WTC11 (cell line): ENCODE measurements around the gene SELPLG. TPM values are rescaled to one million over a fixed set of nuclear protein-coding genes. Genes with fewer than 3 reads are reported as not detected.

ENCODE experiments used
- ATAC-seq: fragments of 200-7000 bp; cut with Tn5 transposase; 2 replicates; pipeline ENCODE4 v1.10.0; 2021; ENCODE audit warnings: mild to moderate bottlenecking, moderate library complexity
- CTCF ChIA-PET: fragments of 300-600 bp; sonication (Branson Sonifier 250); formaldehyde crosslinking; loops from one replicate; lab custom pipeline; 2021; ENCODE audit warnings: antibody characterized with exemption; lab: Charles Lee
- POLR2A ChIA-PET: fragments of 350-600 bp; sonication (Branson Sonifier 250); formaldehyde crosslinking; loops from one replicate; lab custom pipeline; 2021; ENCODE audit warnings: antibody characterized with exemption; lab: Charles Lee
- DNase-seq: peaks from one replicate; pipeline ENCODE4 v3.0.0; 2021; ENCODE audit warnings: low spot score
- H3K27ac Mint-ChIP-seq: 2 replicates; pipeline ENCODE4 v1.8.0; 2021; ENCODE audit warnings: mixed read lengths
- H3K27me3 Mint-ChIP-seq: 2 replicates; pipeline ENCODE4 v1.8.0; 2021; ENCODE audit warnings: low read depth, mild to moderate bottlenecking, moderate library complexity, mixed read lengths
- H3K36me3 Mint-ChIP-seq: 2 replicates; pipeline ENCODE4 v1.8.0; 2021; ENCODE audit warnings: mixed read lengths
- H3K4me1 Mint-ChIP-seq: 2 replicates; pipeline ENCODE4 v1.8.0; 2022; ENCODE audit warnings: mixed read lengths
- H3K4me3 Mint-ChIP-seq: 2 replicates; pipeline ENCODE4 v1.8.0; 2021; ENCODE audit warnings: mild to moderate bottlenecking, moderate library complexity, mixed read lengths
- H3K9me3 Mint-ChIP-seq: 2 replicates; pipeline ENCODE4 v1.8.0; 2021; ENCODE audit warnings: mixed read lengths
- ELF4 ChIP-seq: sonication (generic); formaldehyde crosslinking; IDR thresholded peaks from 2 replicates; pipeline ENCODE4 v1.8.1; 2022; ENCODE audit warnings: low read depth, mild to moderate bottlenecking, moderate library complexity, missing genetic modification reagents
- FOXJ3 ChIP-seq: sonication (generic); formaldehyde crosslinking; IDR thresholded peaks from 2 replicates; pipeline ENCODE4 v1.9.0; 2021; ENCODE audit warnings: missing genetic modification reagents, mild to moderate bottlenecking, borderline replicate concordance
- GABPB1 ChIP-seq: sonication (generic); formaldehyde crosslinking; IDR thresholded peaks from 2 replicates; pipeline ENCODE4 v1.8.1; 2023; ENCODE audit warnings: mild to moderate bottlenecking, missing genetic modification reagents
- SMAD4 ChIP-seq: sonication (generic); formaldehyde crosslinking; IDR thresholded peaks from 2 replicates; pipeline ENCODE4 v1.8.0; 2022; ENCODE audit warnings: mild to moderate bottlenecking, missing genetic modification reagents
- ZNF232 ChIP-seq: sonication (generic); formaldehyde crosslinking; IDR thresholded peaks from 2 replicates; pipeline ENCODE4 v1.8.0; 2022; ENCODE audit warnings: mild to moderate bottlenecking, missing genetic modification reagents
- ZNF396 ChIP-seq: fragments of 250-450 bp; sonication (Bioruptor Pico); IDR thresholded peaks from 2 replicates; pipeline ENCODE4 v1.8.0; 2021; ENCODE audit warnings: mild to moderate bottlenecking, moderate library complexity, borderline replicate concordance
- ZNF416 ChIP-seq: fragments of 250-450 bp; sonication (Bioruptor Pico); IDR thresholded peaks from 2 replicates; pipeline ENCODE4 v1.9.0; 2021; ENCODE audit warnings: mild to moderate bottlenecking, inconsistent platforms
- total RNA-seq: library from RNA; stranded (reverse); gene quantifications from 3 replicates; pipeline ENCODE4 v1.2.3, GENCODE V29; 2021
- TF ChIP-seq, protein P1 (sequence below): sonication (generic); formaldehyde crosslinking; IDR thresholded peaks from 2 replicates; pipeline ENCODE4 v1.8.1; 2022; ENCODE audit warnings: low read depth, missing genetic modification reagents, borderline replicate concordance
- TF ChIP-seq, protein P2 (sequence below): sonication (generic); formaldehyde crosslinking; conservative IDR thresholded peaks from 2 replicates; pipeline ENCODE4 v1.8.1; 2023; ENCODE audit warnings: mild to moderate bottlenecking, low read depth, missing genetic modification reagents, moderate library complexity
- TF ChIP-seq, protein P3 (sequence below): sonication (generic); formaldehyde crosslinking; IDR thresholded peaks from 2 replicates; pipeline ENCODE4 v1.8.0; 2022; ENCODE audit warnings: mild to moderate bottlenecking, missing genetic modification reagents
- TF ChIP-seq, protein P4 (sequence below): sonication (generic); formaldehyde crosslinking; IDR thresholded peaks from 2 replicates; pipeline ENCODE4 v1.8.0; 2022; ENCODE audit warnings: mild to moderate bottlenecking, missing genetic modification reagents
- TF ChIP-seq, protein P5 (sequence below): sonication (generic); formaldehyde crosslinking; conservative IDR thresholded peaks from 2 replicates; pipeline ENCODE4 v1.8.1; 2022; ENCODE audit warnings: mild to moderate bottlenecking, missing genetic modification reagents
- TF ChIP-seq, protein P6 (sequence below): sonication (generic); formaldehyde crosslinking; IDR thresholded peaks from 2 replicates; pipeline ENCODE4 v1.8.0; 2023; ENCODE audit warnings: missing genetic modification reagents, mild to moderate bottlenecking, borderline replicate concordance
- TF ChIP-seq, protein P7 (sequence below): fragments of 250-450 bp; sonication (Bioruptor Pico); IDR thresholded peaks from 2 replicates; pipeline ENCODE4 v1.9.0; 2021; ENCODE audit warnings: mild to moderate bottlenecking, borderline replicate concordance
- TF ChIP-seq, protein P8 (sequence below): sonication (generic); formaldehyde crosslinking; IDR thresholded peaks from 2 replicates; pipeline ENCODE4 v1.8.1; 2022; ENCODE audit warnings: mild to moderate bottlenecking, missing genetic modification reagents, moderate library complexity, borderline replicate concordance
- TF ChIP-seq, protein P9 (sequence below): sonication (generic); formaldehyde crosslinking; IDR thresholded peaks from 2 replicates; pipeline ENCODE4 v1.8.0; 2023; ENCODE audit warnings: mild to moderate bottlenecking, missing genetic modification reagents

SELPLG gene
- total RNA-seq, 1 experiment from 2014 or later, result 0.46 TPM

DNA sequence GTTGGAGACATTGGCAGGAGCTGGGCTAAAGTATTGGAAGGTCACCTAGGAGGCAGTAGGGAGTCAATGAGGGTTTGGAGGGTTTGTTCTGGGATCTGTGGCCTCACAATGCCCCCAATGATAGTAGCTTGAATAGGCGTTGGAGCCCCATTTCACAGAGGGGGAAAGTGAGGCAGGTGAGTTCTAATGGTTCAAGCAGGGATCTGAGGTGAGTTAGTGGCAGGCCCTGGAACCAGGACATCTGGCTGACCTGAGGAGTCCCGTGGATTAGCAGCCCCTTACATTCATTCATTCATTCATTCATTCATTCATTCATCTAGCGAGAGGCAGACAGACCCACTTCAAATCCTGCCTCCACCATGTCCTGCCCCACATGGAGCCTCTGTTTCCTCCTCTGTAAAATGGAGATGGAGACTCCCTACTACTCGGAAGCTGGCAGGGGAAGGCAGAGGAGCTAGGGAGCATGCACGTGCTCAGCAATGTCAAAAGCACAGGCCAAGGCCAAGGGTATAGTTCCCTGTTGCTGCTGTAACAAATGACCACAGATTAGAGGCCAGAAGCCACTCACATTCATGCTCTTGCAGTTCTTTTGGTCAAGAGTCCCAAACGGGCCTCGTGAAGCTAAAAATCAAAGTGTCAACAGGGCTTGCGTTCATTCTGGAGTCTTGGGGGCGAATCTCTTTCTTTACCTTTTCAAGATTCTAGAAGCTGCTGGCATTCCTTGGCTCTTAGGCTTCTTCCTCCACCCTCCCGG lies 33.6 kb downstream of the SELPLG start (continued):
- TF ChIP-seq, protein P1, sequence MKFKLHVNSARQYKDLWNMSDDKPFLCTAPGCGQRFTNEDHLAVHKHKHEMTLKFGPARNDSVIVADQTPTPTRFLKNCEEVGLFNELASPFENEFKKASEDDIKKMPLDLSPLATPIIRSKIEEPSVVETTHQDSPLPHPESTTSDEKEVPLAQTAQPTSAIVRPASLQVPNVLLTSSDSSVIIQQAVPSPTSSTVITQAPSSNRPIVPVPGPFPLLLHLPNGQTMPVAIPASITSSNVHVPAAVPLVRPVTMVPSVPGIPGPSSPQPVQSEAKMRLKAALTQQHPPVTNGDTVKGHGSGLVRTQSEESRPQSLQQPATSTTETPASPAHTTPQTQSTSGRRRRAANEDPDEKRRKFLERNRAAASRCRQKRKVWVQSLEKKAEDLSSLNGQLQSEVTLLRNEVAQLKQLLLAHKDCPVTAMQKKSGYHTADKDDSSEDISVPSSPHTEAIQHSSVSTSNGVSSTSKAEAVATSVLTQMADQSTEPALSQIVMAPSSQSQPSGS, result no peak
- no peak for TF ChIP-seq GABPB1 (CRISPR knock-in tag)
- TF ChIP-seq, protein P2, sequence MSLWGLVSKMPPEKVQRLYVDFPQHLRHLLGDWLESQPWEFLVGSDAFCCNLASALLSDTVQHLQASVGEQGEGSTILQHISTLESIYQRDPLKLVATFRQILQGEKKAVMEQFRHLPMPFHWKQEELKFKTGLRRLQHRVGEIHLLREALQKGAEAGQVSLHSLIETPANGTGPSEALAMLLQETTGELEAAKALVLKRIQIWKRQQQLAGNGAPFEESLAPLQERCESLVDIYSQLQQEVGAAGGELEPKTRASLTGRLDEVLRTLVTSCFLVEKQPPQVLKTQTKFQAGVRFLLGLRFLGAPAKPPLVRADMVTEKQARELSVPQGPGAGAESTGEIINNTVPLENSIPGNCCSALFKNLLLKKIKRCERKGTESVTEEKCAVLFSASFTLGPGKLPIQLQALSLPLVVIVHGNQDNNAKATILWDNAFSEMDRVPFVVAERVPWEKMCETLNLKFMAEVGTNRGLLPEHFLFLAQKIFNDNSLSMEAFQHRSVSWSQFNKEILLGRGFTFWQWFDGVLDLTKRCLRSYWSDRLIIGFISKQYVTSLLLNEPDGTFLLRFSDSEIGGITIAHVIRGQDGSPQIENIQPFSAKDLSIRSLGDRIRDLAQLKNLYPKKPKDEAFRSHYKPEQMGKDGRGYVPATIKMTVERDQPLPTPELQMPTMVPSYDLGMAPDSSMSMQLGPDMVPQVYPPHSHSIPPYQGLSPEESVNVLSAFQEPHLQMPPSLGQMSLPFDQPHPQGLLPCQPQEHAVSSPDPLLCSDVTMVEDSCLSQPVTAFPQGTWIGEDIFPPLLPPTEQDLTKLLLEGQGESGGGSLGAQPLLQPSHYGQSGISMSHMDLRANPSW (CRISPR knock-in tag), result no peak
- TF ChIP-seq FOXJ3 (CRISPR knock-in tag), result no peak
- TF ChIP-seq, protein P3, sequence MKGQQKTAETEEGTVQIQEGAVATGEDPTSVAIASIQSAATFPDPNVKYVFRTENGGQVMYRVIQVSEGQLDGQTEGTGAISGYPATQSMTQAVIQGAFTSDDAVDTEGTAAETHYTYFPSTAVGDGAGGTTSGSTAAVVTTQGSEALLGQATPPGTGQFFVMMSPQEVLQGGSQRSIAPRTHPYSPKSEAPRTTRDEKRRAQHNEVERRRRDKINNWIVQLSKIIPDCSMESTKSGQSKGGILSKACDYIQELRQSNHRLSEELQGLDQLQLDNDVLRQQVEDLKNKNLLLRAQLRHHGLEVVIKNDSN (CRISPR knock-in tag), result no peak
- TF ChIP-seq ZNF396, result no peak
- TF ChIP-seq, protein P4, sequence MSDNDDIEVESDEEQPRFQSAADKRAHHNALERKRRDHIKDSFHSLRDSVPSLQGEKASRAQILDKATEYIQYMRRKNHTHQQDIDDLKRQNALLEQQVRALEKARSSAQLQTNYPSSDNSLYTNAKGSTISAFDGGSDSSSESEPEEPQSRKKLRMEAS, result no peak
- TF ChIP-seq, protein P5, sequence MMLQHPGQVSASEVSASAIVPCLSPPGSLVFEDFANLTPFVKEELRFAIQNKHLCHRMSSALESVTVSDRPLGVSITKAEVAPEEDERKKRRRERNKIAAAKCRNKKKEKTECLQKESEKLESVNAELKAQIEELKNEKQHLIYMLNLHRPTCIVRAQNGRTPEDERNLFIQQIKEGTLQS (CRISPR knock-in tag), result no peak

DNA sequence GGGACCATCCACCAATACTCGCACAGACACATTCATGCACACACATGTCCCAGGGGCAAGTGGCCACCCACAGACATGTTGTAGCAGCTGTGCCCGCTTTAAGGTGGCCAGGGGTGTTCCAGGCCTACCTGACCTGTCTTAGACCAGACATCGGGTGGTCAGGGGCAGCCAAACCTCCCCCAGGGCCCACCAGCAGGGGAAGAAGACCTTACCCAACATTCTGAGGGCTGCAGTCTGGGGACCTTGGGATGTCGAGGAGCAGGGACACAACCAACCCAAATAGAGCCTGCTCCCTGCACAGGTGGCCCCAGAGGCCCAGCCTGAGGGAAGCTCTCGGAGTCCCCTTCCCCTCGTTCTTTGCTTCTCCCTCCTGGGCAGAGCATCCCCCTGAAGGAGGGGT lies 34.2 kb downstream of the SELPLG start:
- POLR2A ChIA-PET, result interaction anchor here (1.2 kb wide), 1 partner anchor 37 kb away, joined by 4 read pairs; the partner anchor contains the start of gene ISCU
- CTCF ChIA-PET, result interaction anchor here (1.0 to 2.4 kb wide), 2 partner anchors 19 to 37 kb away, joined by 3 to 8 read pairs; partner anchors contain the start of gene ISCU
- H3K4me3 Mint-ChIP-seq, result no peak overlapping the region
- no peaks in the 10 kb centered on the region for H3K9me3 Mint-ChIP-seq
- H3K27ac Mint-ChIP-seq, result no peak overlapping the region
- ATAC-seq, result no peak
- no peaks in the 10 kb centered on the region for H3K27me3 Mint-ChIP-seq
- DNase-seq, result no peak
- H3K4me1 Mint-ChIP-seq, result peaks cover 10% of the 10 kb centered on the region
- H3K36me3 Mint-ChIP-seq, result no peaks in the 10 kb centered on the region
- TF ChIP-seq, protein P6, sequence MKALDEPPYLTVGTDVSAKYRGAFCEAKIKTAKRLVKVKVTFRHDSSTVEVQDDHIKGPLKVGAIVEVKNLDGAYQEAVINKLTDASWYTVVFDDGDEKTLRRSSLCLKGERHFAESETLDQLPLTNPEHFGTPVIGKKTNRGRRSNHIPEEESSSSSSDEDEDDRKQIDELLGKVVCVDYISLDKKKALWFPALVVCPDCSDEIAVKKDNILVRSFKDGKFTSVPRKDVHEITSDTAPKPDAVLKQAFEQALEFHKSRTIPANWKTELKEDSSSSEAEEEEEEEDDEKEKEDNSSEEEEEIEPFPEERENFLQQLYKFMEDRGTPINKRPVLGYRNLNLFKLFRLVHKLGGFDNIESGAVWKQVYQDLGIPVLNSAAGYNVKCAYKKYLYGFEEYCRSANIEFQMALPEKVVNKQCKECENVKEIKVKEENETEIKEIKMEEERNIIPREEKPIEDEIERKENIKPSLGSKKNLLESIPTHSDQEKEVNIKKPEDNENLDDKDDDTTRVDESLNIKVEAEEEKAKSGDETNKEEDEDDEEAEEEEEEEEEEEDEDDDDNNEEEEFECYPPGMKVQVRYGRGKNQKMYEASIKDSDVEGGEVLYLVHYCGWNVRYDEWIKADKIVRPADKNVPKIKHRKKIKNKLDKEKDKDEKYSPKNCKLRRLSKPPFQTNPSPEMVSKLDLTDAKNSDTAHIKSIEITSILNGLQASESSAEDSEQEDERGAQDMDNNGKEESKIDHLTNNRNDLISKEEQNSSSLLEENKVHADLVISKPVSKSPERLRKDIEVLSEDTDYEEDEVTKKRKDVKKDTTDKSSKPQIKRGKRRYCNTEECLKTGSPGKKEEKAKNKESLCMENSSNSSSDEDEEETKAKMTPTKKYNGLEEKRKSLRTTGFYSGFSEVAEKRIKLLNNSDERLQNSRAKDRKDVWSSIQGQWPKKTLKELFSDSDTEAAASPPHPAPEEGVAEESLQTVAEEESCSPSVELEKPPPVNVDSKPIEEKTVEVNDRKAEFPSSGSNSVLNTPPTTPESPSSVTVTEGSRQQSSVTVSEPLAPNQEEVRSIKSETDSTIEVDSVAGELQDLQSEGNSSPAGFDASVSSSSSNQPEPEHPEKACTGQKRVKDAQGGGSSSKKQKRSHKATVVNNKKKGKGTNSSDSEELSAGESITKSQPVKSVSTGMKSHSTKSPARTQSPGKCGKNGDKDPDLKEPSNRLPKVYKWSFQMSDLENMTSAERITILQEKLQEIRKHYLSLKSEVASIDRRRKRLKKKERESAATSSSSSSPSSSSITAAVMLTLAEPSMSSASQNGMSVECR (CRISPR knock-in tag), result no peak
- TF ChIP-seq ELF4 (no peak), SMAD4 (no peak), ZNF416 (CRISPR knock-in tag) (no peak), ZNF232 (CRISPR knock-in tag) (no peak)
- TF ChIP-seq, protein P7, sequence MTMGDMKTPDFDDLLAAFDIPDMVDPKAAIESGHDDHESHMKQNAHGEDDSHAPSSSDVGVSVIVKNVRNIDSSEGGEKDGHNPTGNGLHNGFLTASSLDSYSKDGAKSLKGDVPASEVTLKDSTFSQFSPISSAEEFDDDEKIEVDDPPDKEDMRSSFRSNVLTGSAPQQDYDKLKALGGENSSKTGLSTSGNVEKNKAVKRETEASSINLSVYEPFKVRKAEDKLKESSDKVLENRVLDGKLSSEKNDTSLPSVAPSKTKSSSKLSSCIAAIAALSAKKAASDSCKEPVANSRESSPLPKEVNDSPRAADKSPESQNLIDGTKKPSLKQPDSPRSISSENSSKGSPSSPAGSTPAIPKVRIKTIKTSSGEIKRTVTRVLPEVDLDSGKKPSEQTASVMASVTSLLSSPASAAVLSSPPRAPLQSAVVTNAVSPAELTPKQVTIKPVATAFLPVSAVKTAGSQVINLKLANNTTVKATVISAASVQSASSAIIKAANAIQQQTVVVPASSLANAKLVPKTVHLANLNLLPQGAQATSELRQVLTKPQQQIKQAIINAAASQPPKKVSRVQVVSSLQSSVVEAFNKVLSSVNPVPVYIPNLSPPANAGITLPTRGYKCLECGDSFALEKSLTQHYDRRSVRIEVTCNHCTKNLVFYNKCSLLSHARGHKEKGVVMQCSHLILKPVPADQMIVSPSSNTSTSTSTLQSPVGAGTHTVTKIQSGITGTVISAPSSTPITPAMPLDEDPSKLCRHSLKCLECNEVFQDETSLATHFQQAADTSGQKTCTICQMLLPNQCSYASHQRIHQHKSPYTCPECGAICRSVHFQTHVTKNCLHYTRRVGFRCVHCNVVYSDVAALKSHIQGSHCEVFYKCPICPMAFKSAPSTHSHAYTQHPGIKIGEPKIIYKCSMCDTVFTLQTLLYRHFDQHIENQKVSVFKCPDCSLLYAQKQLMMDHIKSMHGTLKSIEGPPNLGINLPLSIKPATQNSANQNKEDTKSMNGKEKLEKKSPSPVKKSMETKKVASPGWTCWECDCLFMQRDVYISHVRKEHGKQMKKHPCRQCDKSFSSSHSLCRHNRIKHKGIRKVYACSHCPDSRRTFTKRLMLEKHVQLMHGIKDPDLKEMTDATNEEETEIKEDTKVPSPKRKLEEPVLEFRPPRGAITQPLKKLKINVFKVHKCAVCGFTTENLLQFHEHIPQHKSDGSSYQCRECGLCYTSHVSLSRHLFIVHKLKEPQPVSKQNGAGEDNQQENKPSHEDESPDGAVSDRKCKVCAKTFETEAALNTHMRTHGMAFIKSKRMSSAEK (CRISPR knock-in tag), result no peak
- TF ChIP-seq, protein P8, sequence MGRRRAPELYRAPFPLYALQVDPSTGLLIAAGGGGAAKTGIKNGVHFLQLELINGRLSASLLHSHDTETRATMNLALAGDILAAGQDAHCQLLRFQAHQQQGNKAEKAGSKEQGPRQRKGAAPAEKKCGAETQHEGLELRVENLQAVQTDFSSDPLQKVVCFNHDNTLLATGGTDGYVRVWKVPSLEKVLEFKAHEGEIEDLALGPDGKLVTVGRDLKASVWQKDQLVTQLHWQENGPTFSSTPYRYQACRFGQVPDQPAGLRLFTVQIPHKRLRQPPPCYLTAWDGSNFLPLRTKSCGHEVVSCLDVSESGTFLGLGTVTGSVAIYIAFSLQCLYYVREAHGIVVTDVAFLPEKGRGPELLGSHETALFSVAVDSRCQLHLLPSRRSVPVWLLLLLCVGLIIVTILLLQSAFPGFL (CRISPR knock-in tag), result no peak
- TF ChIP-seq, protein P9, sequence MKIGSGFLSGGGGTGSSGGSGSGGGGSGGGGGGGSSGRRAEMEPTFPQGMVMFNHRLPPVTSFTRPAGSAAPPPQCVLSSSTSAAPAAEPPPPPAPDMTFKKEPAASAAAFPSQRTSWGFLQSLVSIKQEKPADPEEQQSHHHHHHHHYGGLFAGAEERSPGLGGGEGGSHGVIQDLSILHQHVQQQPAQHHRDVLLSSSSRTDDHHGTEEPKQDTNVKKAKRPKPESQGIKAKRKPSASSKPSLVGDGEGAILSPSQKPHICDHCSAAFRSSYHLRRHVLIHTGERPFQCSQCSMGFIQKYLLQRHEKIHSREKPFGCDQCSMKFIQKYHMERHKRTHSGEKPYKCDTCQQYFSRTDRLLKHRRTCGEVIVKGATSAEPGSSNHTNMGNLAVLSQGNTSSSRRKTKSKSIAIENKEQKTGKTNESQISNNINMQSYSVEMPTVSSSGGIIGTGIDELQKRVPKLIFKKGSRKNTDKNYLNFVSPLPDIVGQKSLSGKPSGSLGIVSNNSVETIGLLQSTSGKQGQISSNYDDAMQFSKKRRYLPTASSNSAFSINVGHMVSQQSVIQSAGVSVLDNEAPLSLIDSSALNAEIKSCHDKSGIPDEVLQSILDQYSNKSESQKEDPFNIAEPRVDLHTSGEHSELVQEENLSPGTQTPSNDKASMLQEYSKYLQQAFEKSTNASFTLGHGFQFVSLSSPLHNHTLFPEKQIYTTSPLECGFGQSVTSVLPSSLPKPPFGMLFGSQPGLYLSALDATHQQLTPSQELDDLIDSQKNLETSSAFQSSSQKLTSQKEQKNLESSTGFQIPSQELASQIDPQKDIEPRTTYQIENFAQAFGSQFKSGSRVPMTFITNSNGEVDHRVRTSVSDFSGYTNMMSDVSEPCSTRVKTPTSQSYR (CRISPR knock-in tag), result no peak
